GM12878 (cell line): ENCODE data around the gene FAM163A.

Experiments used
- FOXK2 ChIP-seq: fragments of 450-650 bp; IDR thresholded peaks from 2 replicates; pipeline ENCODE4 v1.6.1; 2017; ENCODE audit warnings: mild to moderate bottlenecking, moderate library complexity
- GABPA ChIP-seq: IDR thresholded peaks from 2 replicates; pipeline ENCODE4 v1.6.1; 2014; ENCODE audit warnings: antibody characterized with exemption, low read depth, mild to moderate bottlenecking, inconsistent platforms
- POLR2A ChIP-seq: IDR thresholded peaks from 2 replicates; pipeline ENCODE4 v1.6.1; 2011; ENCODE audit warnings: low read depth, mild to moderate bottlenecking, low read length
- POLR2AphosphoS5 ChIP-seq: IDR thresholded peaks from 2 replicates; pipeline ENCODE4 v1.6.1; 2011; ENCODE audit warnings: mild to moderate bottlenecking, low read length, inconsistent platforms
- SMAD1 ChIP-seq: fragments of 450-650 bp; IDR thresholded peaks from 2 replicates; pipeline ENCODE4 v1.6.1; 2018; ENCODE audit warnings: mild to moderate bottlenecking, low read depth; ENCODE audit not compliant: partially characterized antibody
- TAF1 ChIP-seq: IDR thresholded peaks from 2 replicates; pipeline ENCODE4 v1.6.1; 2011; ENCODE audit warnings: mild to moderate bottlenecking, low read depth, low read length, borderline replicate concordance
- TARDBP ChIP-seq: IDR thresholded peaks from 2 replicates; pipeline ENCODE4 v1.6.1; 2016; ENCODE audit warnings: borderline replicate concordance
- ZNF24 ChIP-seq: fragments of 450-650 bp; IDR thresholded peaks from 2 replicates; pipeline ENCODE4 v1.6.1; 2017; ENCODE audit warnings: antibody characterized with exemption, mild to moderate bottlenecking
- TF ChIP-seq, protein P1 (sequence below), 3 experiments: IDR thresholded peaks in 2 of 3; conservative IDR thresholded peaks in 1 of 3; 2 replicates each; pipeline ENCODE4 v1.5.1; 2011; ENCODE audit warnings: low read depth in 3 of 3, low read length in 3 of 3, mild to moderate bottlenecking in 3 of 3, control low read depth in 2 of 3, moderate library complexity in 2 of 3, inconsistent platforms in 1 of 3, mixed read lengths in 1 of 3; ENCODE audit not compliant: control insufficient read depth in 2 of 3, insufficient read depth in 1 of 3; ENCODE audit errors: extremely low read depth in 1 of 3

GRCh38 chr1:179853102-179853501 is 110.0 kb downstream of the FAM163A start:
- TF ChIP-seq POLR2AphosphoS5 (no peak), TAF1 (no peak), ZNF24 (no peak), TARDBP (no peak), SMAD1 (no peak), POLR2A (no peak), GABPA (no peak), FOXK2 (no peak)
- TF ChIP-seq, protein P1, sequence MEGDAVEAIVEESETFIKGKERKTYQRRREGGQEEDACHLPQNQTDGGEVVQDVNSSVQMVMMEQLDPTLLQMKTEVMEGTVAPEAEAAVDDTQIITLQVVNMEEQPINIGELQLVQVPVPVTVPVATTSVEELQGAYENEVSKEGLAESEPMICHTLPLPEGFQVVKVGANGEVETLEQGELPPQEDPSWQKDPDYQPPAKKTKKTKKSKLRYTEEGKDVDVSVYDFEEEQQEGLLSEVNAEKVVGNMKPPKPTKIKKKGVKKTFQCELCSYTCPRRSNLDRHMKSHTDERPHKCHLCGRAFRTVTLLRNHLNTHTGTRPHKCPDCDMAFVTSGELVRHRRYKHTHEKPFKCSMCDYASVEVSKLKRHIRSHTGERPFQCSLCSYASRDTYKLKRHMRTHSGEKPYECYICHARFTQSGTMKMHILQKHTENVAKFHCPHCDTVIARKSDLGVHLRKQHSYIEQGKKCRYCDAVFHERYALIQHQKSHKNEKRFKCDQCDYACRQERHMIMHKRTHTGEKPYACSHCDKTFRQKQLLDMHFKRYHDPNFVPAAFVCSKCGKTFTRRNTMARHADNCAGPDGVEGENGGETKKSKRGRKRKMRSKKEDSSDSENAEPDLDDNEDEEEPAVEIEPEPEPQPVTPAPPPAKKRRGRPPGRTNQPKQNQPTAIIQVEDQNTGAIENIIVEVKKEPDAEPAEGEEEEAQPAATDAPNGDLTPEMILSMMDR (IDR thresholded peaks at IDR 0.05 in 2 of 3, conservative IDR thresholded peaks at IDR 0.05 in 1 of 3; ENCODE audit: control insufficient read depth in 2 of 3, extremely low read depth in 1 of 3, insufficient read depth in 1 of 3, low read depth in 3 of 3, low read length in 3 of 3): no peak
